ENCODE measurements around the gene ANGPTL7.

Gene ANGPTL7

DNA sequence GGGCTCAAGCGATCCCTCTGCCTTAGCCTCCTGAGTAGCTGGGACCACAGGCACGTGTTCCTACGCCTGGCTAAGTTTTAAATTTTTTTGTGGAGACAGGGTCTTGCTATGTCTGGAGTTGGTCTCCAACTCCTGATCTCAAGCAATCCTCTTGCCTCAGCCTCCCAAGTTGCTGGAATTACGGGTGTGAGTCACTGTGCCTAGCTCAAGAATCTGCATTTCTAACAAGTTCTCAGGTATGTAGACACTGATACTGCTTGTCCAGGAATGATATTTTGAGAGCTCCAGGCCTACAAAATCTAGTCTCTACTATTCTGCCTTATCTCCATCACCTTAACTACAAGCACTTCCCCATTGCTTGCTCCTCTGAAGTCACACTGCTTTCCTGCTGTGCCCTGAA is 22.3 kb downstream of the ANGPTL7 start:
- no peak for DNase-seq

GRCh38 chr1:11211925-11212587 is 22.9 kb downstream of the ANGPTL7 start:
- DNase-seq: no peak

- no peak for DNase-seq
Measured at GRCh38 chr1:11214698-11215380, 25.7 kb downstream of the ANGPTL7 start.

- no peak for DNase-seq
Measured at GRCh38 chr1:11215381-11216005, 26.3 kb downstream of the ANGPTL7 start.

DNA sequence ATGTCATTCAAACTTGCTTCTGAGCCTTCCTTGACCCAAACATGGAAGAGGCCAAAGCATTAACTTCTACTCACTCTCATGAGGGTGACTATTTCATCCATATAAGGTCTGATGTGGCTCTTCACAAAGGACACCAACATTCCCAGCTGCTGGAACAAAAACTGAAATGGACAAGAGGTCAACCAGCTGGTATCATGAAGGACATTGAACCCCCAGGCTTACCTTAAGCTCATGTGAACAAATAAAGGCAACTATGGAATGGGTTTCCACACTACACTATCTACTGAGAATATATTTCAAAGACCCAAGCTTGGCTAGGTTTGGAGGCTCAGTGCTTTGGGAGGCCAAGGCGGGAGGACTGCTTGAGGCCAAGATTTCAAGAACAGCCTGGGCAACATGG is 26.9 kb downstream of the ANGPTL7 start:
- no peak for DNase-seq

GRCh38 chr1:11227106-11228077 is 38.2 kb downstream of the ANGPTL7 start:
- no peak for DNase-seq

DNA sequence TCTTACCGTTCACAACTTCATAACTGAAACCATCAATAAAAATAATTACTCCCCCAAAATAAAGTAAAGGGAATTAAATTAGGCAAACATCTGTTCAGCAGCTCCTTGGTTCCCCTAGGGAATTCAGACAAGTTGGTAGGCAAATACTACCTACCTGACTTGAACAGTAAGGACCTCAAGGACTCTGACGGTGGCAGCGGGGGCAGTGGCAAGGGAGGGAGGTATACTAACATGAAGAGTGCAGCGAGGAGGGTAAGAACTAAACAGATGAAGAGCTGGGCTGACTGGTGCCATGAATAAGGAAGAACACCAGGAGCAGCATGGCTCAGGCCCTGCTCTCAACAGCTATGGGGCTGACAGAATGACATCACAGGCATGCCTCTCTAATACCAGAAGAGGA is 40.0 kb downstream of the ANGPTL7 start:
- peak; percentile 28 for DNase-seq

DNA sequence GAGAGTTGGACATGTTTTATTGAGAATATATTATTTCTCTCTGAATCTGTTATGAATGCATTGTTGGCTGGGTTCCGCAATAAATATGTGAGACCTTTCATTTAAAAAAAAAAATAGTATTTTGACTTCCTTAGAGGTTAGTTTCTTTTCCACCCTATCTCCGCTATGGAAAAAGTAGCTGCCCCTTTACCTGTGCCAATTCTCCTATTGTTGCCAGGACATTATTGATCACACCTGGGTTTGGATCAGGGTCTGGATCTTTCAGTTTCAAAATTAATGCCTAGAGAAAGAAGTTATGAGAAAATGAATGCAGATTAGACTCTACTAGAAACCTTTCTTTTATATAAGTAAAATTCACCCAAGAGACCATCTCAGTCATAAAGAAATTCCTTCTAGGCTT is 44.1 kb downstream of the ANGPTL7 start:
- no peak for DNase-seq

GRCh38 chr1:11237356-11237755 is 48.2 kb downstream of the ANGPTL7 start:
- no peak for DNase-seq

GRCh38 chr1:11238311-11238710 is 49.2 kb downstream of the ANGPTL7 start:
- no peak for DNase-seq

DNA sequence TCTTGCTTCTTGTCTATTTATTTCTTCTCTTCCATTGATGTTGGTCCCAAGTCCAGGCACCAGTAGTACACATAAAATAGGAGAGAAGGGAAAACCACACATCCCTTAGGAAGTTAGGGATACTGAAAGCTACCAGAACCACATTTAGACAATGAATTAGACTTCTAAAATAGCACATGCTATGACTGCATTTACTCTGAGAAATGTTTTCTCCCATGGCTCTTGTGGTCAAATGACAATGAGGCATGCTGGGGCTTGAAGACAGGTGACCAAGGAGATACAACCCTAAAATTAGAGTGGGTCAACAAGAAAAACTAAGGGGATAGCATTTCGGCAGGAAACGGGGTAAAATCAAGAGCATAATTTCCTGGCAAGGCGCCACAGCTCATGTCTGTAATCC is 56.1 kb downstream of the ANGPTL7 start:
- DNase-seq: no peak

Measured in inflammatory macrophage treated with lipopolysaccharide for 4 hours (primary cell).